Psoas muscle (tissue), 8 donors: ENCODE data around the gene ABI2. TPM values are rescaled to one million over a fixed set of nuclear protein-coding genes. Genes with fewer than 3 reads are reported as not detected.

Experiments
- ATAC-seq, 4 donors: fragments of 200-7000 bp; cut with Tn5 transposase; one replicate each; pipeline ENCODE4 v1.9.1; 2020; ENCODE audit warnings: moderate library complexity in 3 of 4, mild to moderate bottlenecking in 2 of 4
- DNase-seq, 2 donors: peaks; one replicate each; pipeline ENCODE4 v3.0.0-alpha.2; 2020
- H3K27ac ChIP-seq: fragments of 200-600 bp; one replicate; pipeline ENCODE4 v1.8.0; 2022
- H3K27me3 ChIP-seq, 3 donors: fragments of 200-600 bp in 1 of 3; one replicate each; pipeline versions ENCODE4 v1.6.1 to v1.8.0; 2013 to 2022; ENCODE audit warnings: low read length in 2 of 3, mild to moderate bottlenecking in 2 of 3, moderate library complexity in 1 of 3; ENCODE audit not compliant: insufficient read depth in 3 of 3
- H3K36me3 ChIP-seq, 2 donors: fragments of 200-600 bp in 1 of 2; one replicate each; pipeline versions ENCODE4 v1.6.1 to v1.8.0; 2013 to 2022; ENCODE audit warnings: low read depth in 1 of 2, mild to moderate bottlenecking in 1 of 2, moderate library complexity in 1 of 2; ENCODE audit not compliant: insufficient read depth in 1 of 2
- H3K4me1 ChIP-seq: fragments of 200-600 bp; one replicate; pipeline ENCODE4 v1.8.0; 2022
- H3K4me3 ChIP-seq: fragments of 200-600 bp; one replicate; pipeline ENCODE4 v1.8.0; 2022; ENCODE audit warnings: mild to moderate bottlenecking
- H3K9me3 ChIP-seq: fragments of 200-600 bp; one replicate; pipeline ENCODE4 v1.8.0; 2022
- WGBS, 3 donors: extraction: QIAGEN DNeasy Blood & Tissue Kit; methylation state at CpG; one replicate each; pipeline versions ENCODE4 v1.1.6 to v1.1.7; 2013; 5-methylcytosine and 5-hydroxymethylcytosine counted together
- intact Hi-C, 2 donors: fragments of 100-400 bp; cut with DNase I; formaldehyde crosslinking; loops; one replicate each; pipeline versions ENCODE4 v1.11.0 to v1.14.2; 2022
- polyA plus RNA-seq, 3 donors: library from polyadenylated mRNA; stranded (reverse); fragments of 200-250 nt; gene quantifications; one replicate each; pipeline ENCODE4 v1.2.3, GENCODE V29; 2013
- total RNA-seq, 4 donors: library from RNA; stranded (reverse); fragmentation: NEBNext Ultra II Directional in 2 of 4; extraction: Animal tissue kit (Norgen Biotek cat#: 25700) in 2 of 4; gene quantifications; one replicate each; pipeline versions ENCODE4 v1.2.1 to v1.2.4, GENCODE V29; 2021 to 2023
- TF ChIP-seq, protein P1 (sequence below): fragments of 200-600 bp; IDR thresholded peaks from one replicate; pipeline ENCODE4 v1.8.0; 2022; ENCODE audit warnings: antibody characterized with exemption
- donor health status: healthy with polysubstance abuse.
- donor health status: DM: no; HTN: no; CAD: no; lungs with moderate emphysema.
- donor health status: Bipolar disorder and iron deficiency.
- donor health status: healthy.
- donor health status: DM: yes; HTN: yes; CAD: no.
- donor health status: DM: no; HTN: no; CAD: no.
- donor health status: DM: no; HTN: no; CAD: no.
- donor health status: DM: yes; HTN: yes; CAD: no.

The ABI2 gene
- total and polyA plus RNA-seq, 7 donors, result 7.5 to 16.9 (median 12.9) TPM

DNA sequence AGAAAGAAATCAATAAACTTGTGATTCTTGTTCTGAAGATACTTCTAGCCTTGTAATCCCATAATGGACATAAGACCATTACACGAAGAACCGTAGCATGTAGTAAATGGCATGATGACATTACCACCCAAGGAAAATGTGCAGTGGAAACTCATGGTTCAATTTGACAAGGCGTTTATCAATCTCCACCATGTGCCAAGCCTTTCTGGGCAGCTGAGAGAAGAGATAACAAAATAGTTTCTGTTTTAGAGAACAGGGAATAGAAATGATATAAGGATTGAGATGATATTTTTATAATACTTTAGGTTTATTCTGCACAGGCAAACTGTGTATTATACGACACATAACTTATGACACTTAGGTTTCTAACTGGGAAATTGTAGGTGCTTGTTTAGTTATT is 19.2 kb downstream of the ABI2 start:
- Histone ChIP-seq H3K9me3 (no peaks in the 10 kb centered on the region), H3K27me3 (no peaks in the 10 kb centered on the region), H3K4me1 (no peaks in the 10 kb centered on the region), H3K27ac (no peak overlapping the region), H3K4me3 (no peak overlapping the region), H3K36me3 (peaks cover 0 to 4% of the 10 kb centered on the region in 2 donors)
- TF ChIP-seq, protein P1, sequence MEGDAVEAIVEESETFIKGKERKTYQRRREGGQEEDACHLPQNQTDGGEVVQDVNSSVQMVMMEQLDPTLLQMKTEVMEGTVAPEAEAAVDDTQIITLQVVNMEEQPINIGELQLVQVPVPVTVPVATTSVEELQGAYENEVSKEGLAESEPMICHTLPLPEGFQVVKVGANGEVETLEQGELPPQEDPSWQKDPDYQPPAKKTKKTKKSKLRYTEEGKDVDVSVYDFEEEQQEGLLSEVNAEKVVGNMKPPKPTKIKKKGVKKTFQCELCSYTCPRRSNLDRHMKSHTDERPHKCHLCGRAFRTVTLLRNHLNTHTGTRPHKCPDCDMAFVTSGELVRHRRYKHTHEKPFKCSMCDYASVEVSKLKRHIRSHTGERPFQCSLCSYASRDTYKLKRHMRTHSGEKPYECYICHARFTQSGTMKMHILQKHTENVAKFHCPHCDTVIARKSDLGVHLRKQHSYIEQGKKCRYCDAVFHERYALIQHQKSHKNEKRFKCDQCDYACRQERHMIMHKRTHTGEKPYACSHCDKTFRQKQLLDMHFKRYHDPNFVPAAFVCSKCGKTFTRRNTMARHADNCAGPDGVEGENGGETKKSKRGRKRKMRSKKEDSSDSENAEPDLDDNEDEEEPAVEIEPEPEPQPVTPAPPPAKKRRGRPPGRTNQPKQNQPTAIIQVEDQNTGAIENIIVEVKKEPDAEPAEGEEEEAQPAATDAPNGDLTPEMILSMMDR, result no peak
- intact Hi-C loops, result no loop called here
- 67 to 80% (median 67%) methylated on average over 4 of the region's 4 CpGs for whole genome bisulfite sequencing, 3 donors
- no peak for DNase-seq
- ATAC-seq, result no peak

DNA sequence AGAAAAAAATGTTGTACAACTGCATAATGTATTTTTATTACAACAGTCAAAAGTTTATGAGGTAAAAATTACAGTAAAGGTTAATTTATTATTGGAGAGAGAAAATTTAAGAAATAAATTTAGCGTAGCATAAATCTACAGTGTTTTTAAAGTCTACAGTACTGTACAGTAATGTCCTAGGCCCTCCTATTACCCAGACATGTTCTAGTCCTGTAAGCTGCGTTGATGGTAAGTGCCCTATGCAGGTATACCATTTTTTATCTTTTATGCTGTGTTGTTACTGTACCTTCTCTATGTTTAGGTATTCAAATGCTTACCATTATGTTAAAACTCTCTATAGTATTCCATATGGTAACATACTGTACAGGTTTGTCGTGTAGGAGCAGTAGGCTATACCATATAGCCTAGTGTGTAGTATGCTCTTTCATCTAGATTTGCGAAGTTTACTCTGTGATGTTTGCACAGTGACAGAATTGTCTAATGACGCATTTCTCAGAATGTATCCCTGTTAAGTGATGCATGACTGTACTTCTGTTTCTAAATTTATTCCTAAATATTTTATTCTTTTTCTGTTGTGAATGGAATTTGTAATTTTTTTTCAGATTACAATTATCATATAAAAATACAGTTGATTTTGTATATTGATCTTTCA is 24.5 kb downstream of the ABI2 start:
- DNase-seq (no peak), ATAC-seq (no peak)
- no peak overlapping the region for H3K4me3 ChIP-seq
- peaks cover 0 to 4% of the 10 kb centered on the region in 2 donors for H3K36me3 ChIP-seq
- H3K9me3 ChIP-seq, result no peaks in the 10 kb centered on the region
- no peaks in the 10 kb centered on the region for H3K27me3 ChIP-seq
- WGBS, 3 donors, result 94 to 96% (median 95%) methylated on average over 5 of the region's 5 CpGs
- TF ChIP-seq, protein P1, result no peak
- no peak overlapping the region for H3K27ac ChIP-seq
- intact Hi-C loops, result no loop called here
- H3K4me1 ChIP-seq, result no peaks in the 10 kb centered on the region

DNA sequence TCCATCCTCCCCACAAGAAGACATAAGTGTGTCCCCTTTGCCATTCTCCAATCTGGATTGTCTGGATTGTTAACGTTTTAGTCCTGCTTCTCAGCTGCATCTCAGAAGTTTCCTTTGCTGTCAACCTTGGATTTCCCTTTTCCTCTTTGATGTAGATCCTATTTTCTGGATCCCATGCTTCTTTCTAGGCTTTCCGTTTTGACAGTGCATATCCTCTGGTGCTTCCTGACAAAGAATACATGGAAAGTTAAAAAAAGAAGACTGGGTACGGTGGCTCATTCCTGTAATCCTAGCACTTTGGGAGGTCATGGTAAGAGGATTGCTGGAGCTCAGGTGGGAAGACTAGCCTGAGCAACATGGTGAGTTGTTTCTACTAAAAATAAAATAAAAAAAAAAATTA is 26.8 kb downstream of the ABI2 start:
- Histone ChIP-seq H3K4me1 (no peaks in the 10 kb centered on the region), H3K36me3 (peaks cover 0 to 4% of the 10 kb centered on the region in 2 donors), H3K9me3 (no peaks in the 10 kb centered on the region), H3K27me3 (no peaks in the 10 kb centered on the region), H3K4me3 (no peak overlapping the region), H3K27ac (no peak overlapping the region)
- WGBS, 3 donors, result 69 to 75% (median 72%) methylated on average over 3 of the region's 3 CpGs
- DNase-seq (no peak), ATAC-seq (no peak)
- TF ChIP-seq, protein P1, result no peak
- intact Hi-C loops, result no loop called here

DNA sequence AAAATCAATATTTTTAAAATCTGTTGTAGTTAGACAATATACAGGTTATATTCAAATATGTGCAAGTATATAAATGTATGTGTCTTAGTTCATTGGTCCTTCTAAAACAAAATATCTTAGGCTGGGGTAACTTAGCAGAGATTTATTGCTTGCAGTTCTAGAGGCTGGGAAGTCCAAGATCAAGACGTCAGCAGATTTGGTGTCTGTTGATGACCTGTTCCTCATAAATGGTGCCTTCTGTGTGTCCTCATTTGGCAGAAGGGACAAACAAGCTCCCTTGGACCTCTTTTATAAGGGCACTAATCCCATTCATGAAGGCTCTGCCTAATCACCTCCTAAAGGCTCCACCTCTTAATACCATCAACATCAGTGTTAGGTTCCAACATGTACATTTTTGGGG is 31.3 kb downstream of the ABI2 start:
- Histone ChIP-seq H3K27ac (no peak overlapping the region), H3K4me1 (peaks cover 5% of the 10 kb centered on the region), H3K9me3 (no peaks in the 10 kb centered on the region), H3K4me3 (no peak overlapping the region), H3K27me3 (no peaks in the 10 kb centered on the region), H3K36me3 (no peaks in the 10 kb centered on the region)
- ATAC-seq (no peak), DNase-seq (no peak)
- intact Hi-C loops, result no loop called here
- WGBS, 3 donors, result 94 to 98% (median 97%) methylated on average over 1 of the region's 1 CpG
- TF ChIP-seq, protein P1, result no peak
